ENCODE measurements around the gene NRG2. TPM values are rescaled to one million over a fixed set of nuclear protein-coding genes. Genes with fewer than 3 reads are reported as not detected.

The NRG2 gene
- total RNA-seq, 4 donors from 2014 or later: 0.66 to 4.9 (median 2.5) TPM

GRCh38 chr5:139798883-139799282, 244.2 kb downstream of the NRG2 start:
- no peak for TF ChIP-seq CTCF (IDR thresholded peaks at IDR 0.05)
- no peak for TF ChIP-seq POLR2A (IDR thresholded peaks at IDR 0.05)
- H3K36me3 ChIP-seq: no peaks in the 10 kb centered on the region
- H3K27ac ChIP-seq: no peak overlapping the region
- DNase-seq: no peak
- no peak overlapping the region for H3K4me3 ChIP-seq
- intact Hi-C loops (cut with DNase I): no loop called here
- H3K9me3 ChIP-seq: no peaks in the 10 kb centered on the region
- H3K4me1 ChIP-seq: peaks cover 9 to 18% (median 13%) of the 10 kb centered on the region in 3 donors
- WGBS, 2 donors: 68 to 78% methylated on average over 1 to 2 of the region's 2 CpGs
- peaks cover 8 to 96% (median 14%) of the 10 kb centered on the region in 4 donors for H3K27me3 ChIP-seq

GRCh38 chr5:139797856-139798510, 245.1 kb downstream of the NRG2 start:
- no peaks in the 10 kb centered on the region for H3K36me3 ChIP-seq
- 60 to 76% methylated on average over 7 to 8 of the region's 9 CpGs for WGBS, 2 donors
- no peak for TF ChIP-seq POLR2A (IDR thresholded peaks at IDR 0.05)
- no peak for TF ChIP-seq CTCF (IDR thresholded peaks at IDR 0.05)
- H3K27me3 ChIP-seq: peaks cover 8 to 98% (median 14%) of the 10 kb centered on the region in 4 donors
- H3K4me1 ChIP-seq: peaks cover 9 to 18% (median 13%) of the 10 kb centered on the region in 3 donors
- intact Hi-C loops (cut with DNase I): no loop called here
- no peaks in the 10 kb centered on the region for H3K9me3 ChIP-seq
- H3K4me3 ChIP-seq: no peak overlapping the region
- DNase-seq: no peak
- H3K27ac ChIP-seq: no peak overlapping the region

- Histone ChIP-seq H3K27me3 (peaks cover 8 to 94% (median 14%) of the 10 kb centered on the region in 4 donors), H3K4me1 (peaks cover 9 to 18% (median 13%) of the 10 kb centered on the region in 3 donors), H3K4me3 (no peak overlapping the region), H3K9me3 (no peaks in the 10 kb centered on the region), H3K36me3 (no peaks in the 10 kb centered on the region), H3K27ac (no peak overlapping the region)
- TF ChIP-seq CTCF (IDR thresholded peaks at IDR 0.05) (no peak), POLR2A (IDR thresholded peaks at IDR 0.05) (no peak)
- WGBS, 2 donors: 83% methylated on average over 1 of the region's 3 CpGs; no CpG with 5 or more reads in 1 of the 2 donors
- no peak for DNase-seq
- intact Hi-C loops (cut with DNase I): no loop called here
Measured at GRCh38 chr5:139797335-139797734, 245.8 kb downstream of the NRG2 start.

Small RNAs within 50 kb of the gene (small RNA-seq; reads per million reads assigned to genes)
- 0 reads per million in 4 donors for gene RF00019

Other genes starting within 250 kb of the NRG2 start
- gene PSD2, start 247.5 kb downstream of the NRG2 start, total RNA-seq: not detected
- 10 to 100 TPM in 2 of 4 donors, 1 to 10 TPM in 2; 8.2 to 18.9 (median 10.6) TPM for gene PURA, start 70.8 kb upstream of the NRG2 start, total RNA-seq
- 10 to 100 TPM in 1 of 4 donors, 1 to 10 TPM in 3; 2.9 to 12.4 (median 6.5) TPM for gene IGIP, start 82.6 kb upstream of the NRG2 start, total RNA-seq
- 10 to 100 TPM in 3 of 4 donors, 1 to 10 TPM in 1; 2.6 to 22.5 (median 12.8) TPM for gene CYSTM1, start 131.9 kb upstream of the NRG2 start, total RNA-seq

Data from esophagus squamous epithelium (tissue), 5 donors.